Measurements from ENCODE around the gene HS6ST1.

- TF ChIP-seq CTCF (IDR thresholded peaks at IDR 0.05) (no peak), POLR2A (IDR thresholded peaks at IDR 0.05) (no peak)
Observed at GRCh38 chr2:128271911-128272600, 46.6 kb downstream of the HS6ST1 start.
